Osteoblast (primary cell): ENCODE measurements around the gene SCAI. TPM values are rescaled to one million over a fixed set of nuclear protein-coding genes. Genes with fewer than 3 reads are reported as not detected.
"Not testable (repeated sequence)": the region's sequence is repeated elsewhere in the genome, so short reads cannot be mapped to it uniquely, and the experiment has no call there.

ENCODE experiments used
- DNase-seq: peaks from one replicate; pipeline ENCODE4 v3.0.0; 2011; ENCODE audit warnings: low spot score, mixed read lengths; ENCODE audit not compliant: insufficient read length; ENCODE audit errors: missing footprints
- H2AFZ ChIP-seq: 2 replicates; pipeline ENCODE4 v1.6.0; 2011; ENCODE audit warnings: mild to moderate bottlenecking, low read length
- H3K27ac ChIP-seq: 2 replicates; pipeline ENCODE4 v1.5.1; 2011; ENCODE audit warnings: mild to moderate bottlenecking, low read depth, low read length, moderate library complexity
- H3K27me3 ChIP-seq: 2 replicates; pipeline ENCODE4 v1.6.0; 2012; ENCODE audit warnings: mild to moderate bottlenecking, control low read depth, inconsistent platforms, low read length, moderate library complexity; ENCODE audit not compliant: insufficient read depth
- H3K36me3 ChIP-seq: 2 replicates; pipeline ENCODE4 v1.5.1; 2011; ENCODE audit warnings: mild to moderate bottlenecking, low read length, control low read depth, moderate library complexity; ENCODE audit not compliant: insufficient read depth
- H3K4me1 ChIP-seq: 2 replicates; pipeline ENCODE4 v1.5.1; 2011; ENCODE audit warnings: mild to moderate bottlenecking, low read length, control low read depth, moderate library complexity; ENCODE audit not compliant: insufficient read depth
- H3K4me2 ChIP-seq: 2 replicates; pipeline ENCODE4 v1.6.0; 2011; ENCODE audit warnings: mild to moderate bottlenecking, low read length; ENCODE audit not compliant: insufficient read depth
- H3K4me3 ChIP-seq: fragments of 200-600 bp; sonication (generic); 3 replicates; pipeline ENCODE4 v1.5.1; 2012; ENCODE audit warnings: mild to moderate bottlenecking, low read length, inconsistent platforms; ENCODE audit not compliant: insufficient read depth
- H3K79me2 ChIP-seq: 2 replicates; pipeline ENCODE4 v1.6.0; 2012; ENCODE audit warnings: mild to moderate bottlenecking, low read length, control low read depth, inconsistent platforms; ENCODE audit not compliant: insufficient read depth
- H3K9me3 ChIP-seq: 2 replicates; pipeline ENCODE4 v1.5.1; 2011; ENCODE audit warnings: low read depth, low read length, control low read depth
- H4K20me1 ChIP-seq: 2 replicates; pipeline ENCODE4 v1.6.0; 2012; ENCODE audit warnings: mild to moderate bottlenecking, low read length, control low read depth; ENCODE audit not compliant: insufficient read depth
- CTCF ChIP-seq: IDR thresholded peaks from 2 replicates; pipeline ENCODE4 v1.5.1; 2011; ENCODE audit warnings: mild to moderate bottlenecking, low read depth, low read length, moderate library complexity; ENCODE audit errors: extremely low read depth
- total RNA-seq: library from RNA; depleted of rRNA; stranded (reverse); fragments of >200 nt; gene quantifications from 2 replicates; pipeline ENCODE4 v1.2.3, GENCODE V29; 2012

Gene SCAI
- total RNA-seq, 1 donor, result 11.2 TPM

GRCh38 chr9:124968238-124968637 is 175.1 kb downstream of the SCAI start:
- no peak overlapping the region for H2AFZ ChIP-seq
- no peak overlapping the region for H3K4me3 ChIP-seq
- no peak overlapping the region for H3K27ac ChIP-seq
- no peak for TF ChIP-seq CTCF
- H3K4me2 ChIP-seq, result no peak overlapping the region
- no peaks in the 10 kb centered on the region for H3K79me2 ChIP-seq
- peaks cover 9% of the 10 kb centered on the region for H3K36me3 ChIP-seq
- DNase-seq, result no peak
- no peaks in the 10 kb centered on the region for H4K20me1 ChIP-seq
- H3K27me3 ChIP-seq, result no peaks in the 10 kb centered on the region
- no peaks in the 10 kb centered on the region for H3K4me1 ChIP-seq
- H3K9me3 ChIP-seq, result no peaks in the 10 kb centered on the region

- not testable (repeated sequence) for H3K27me3 ChIP-seq, H3K36me3 ChIP-seq, DNase-seq, H3K4me1 ChIP-seq, H3K4me2 ChIP-seq, H4K20me1 ChIP-seq, H3K79me2 ChIP-seq, H2AFZ ChIP-seq, H3K27ac ChIP-seq, H3K9me3 ChIP-seq, H3K4me3 ChIP-seq
These were observed 177.4 kb downstream of the SCAI start for GRCh38 chr9:124965775-124966568.

- H4K20me1 ChIP-seq, result no peaks in the 10 kb centered on the region
- no peak for DNase-seq
- H2AFZ ChIP-seq, result no peak overlapping the region
- no peaks in the 10 kb centered on the region for H3K27me3 ChIP-seq
- no peaks in the 10 kb centered on the region for H3K4me1 ChIP-seq
- no peaks in the 10 kb centered on the region for H3K36me3 ChIP-seq
- no peak overlapping the region for H3K27ac ChIP-seq
- no peaks in the 10 kb centered on the region for H3K79me2 ChIP-seq
- TF ChIP-seq CTCF, result no peak
- no peak overlapping the region for H3K4me3 ChIP-seq
- no peaks in the 10 kb centered on the region for H3K9me3 ChIP-seq
- H3K4me2 ChIP-seq, result no peak overlapping the region
These were observed 178.7 kb downstream of the SCAI start for GRCh38 chr9:124964604-124965003.

- no peak for DNase-seq
- H3K27me3 ChIP-seq, result no peaks in the 10 kb centered on the region
- H3K79me2 ChIP-seq, result no peaks in the 10 kb centered on the region
- no peaks in the 10 kb centered on the region for H4K20me1 ChIP-seq
- no peak overlapping the region for H3K4me3 ChIP-seq
- no peaks in the 10 kb centered on the region for H3K9me3 ChIP-seq
- no peak overlapping the region for H2AFZ ChIP-seq
- H3K4me2 ChIP-seq, result no peak overlapping the region
- no peak overlapping the region for H3K27ac ChIP-seq
- TF ChIP-seq CTCF, result no peak
- no peaks in the 10 kb centered on the region for H3K36me3 ChIP-seq
- H3K4me1 ChIP-seq, result no peaks in the 10 kb centered on the region
These were observed 179.3 kb downstream of the SCAI start for GRCh38 chr9:124964056-124964455.
